RPMI7951 (cell line): ENCODE data around the gene TYR. TPM values are rescaled to one million over a fixed set of nuclear protein-coding genes. Genes with fewer than 3 reads are reported as not detected.
"Not testable (repeated sequence)": the region's sequence is repeated elsewhere in the genome, so short reads cannot be mapped to it uniquely, and the experiment has no call there.

ENCODE experiments used
- DNase-seq: peaks from one replicate; pipeline ENCODE4 v3.0.0-alpha.2; 2012; ENCODE audit warnings: low read depth
- total RNA-seq: library from RNA; depleted of rRNA; stranded (reverse); fragments of >200 nt; shearing (Covaris generic); gene quantifications from 2 replicates; pipeline ENCODE4 v1.2.3, GENCODE V29; 2014

Gene TYR
- total RNA-seq, 1 experiment from 2014 or later, result 2.3 TPM

DNA sequence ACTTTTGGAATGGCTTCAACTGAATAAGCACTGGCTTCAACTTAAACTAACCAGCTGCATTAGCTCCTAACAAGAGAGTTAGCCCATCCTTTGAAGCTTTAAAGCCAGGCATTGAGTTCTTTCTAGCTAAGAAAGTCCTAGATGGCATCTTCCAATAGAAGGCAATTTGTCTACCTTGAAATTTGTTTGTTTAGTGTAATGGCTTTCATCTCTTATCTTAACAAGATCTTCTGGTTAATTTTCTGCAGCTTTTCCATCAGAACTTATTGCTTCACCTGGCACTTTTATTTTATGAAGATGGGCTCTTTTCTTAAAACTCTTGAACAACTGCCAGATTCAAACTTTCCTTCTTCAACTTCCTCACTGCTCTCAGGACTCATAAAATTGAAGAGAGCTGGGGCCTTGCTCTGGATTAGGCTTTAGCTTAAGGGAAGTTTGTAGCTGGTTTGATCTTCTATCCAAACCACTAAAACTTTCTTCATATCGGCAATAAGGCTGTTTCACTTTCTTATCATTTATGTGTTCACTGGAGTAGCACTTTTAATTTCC, 94.9 kb downstream of the TYR start:
- not testable (repeated sequence) for DNase-seq

DNA sequence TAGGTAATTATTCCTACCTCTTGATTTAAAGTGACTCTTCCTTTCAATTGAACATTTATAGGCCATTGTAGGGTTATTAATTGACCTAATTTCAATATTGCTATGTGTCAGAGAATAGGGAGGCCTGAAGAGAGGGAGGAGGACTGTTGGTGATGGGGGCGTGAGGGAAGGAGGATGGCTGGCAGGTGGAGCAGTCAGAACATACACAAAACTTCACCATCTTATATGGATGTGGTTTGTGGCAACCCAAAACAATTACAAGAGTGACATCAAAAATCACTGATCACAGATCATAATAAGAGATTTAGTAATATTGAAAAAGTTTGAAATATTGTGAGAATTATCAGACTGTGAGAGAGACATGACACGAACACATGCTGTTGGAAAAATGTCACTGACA, 95.5 kb downstream of the TYR start:
- not testable (repeated sequence) for DNase-seq

DNA sequence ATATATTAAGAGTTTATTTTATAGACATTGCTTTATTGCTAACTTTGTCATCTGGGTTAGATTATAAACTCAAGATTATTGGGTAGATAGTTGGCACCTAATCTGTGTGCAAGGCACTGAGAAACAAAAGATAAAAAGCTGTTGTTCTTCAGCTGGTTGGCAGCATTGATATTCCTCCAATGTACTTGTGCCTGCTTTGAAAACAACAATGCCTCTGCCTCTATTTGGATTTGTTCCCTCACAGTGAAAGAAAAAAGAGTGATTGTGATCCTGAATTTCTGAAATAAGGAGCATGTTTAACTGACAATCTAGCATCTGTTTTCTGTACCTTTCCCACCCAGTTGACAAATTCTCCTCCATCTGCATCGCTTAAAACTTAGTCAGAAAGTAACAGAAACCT, 98.3 kb downstream of the TYR start:
- no peak for DNase-seq

- DNase-seq, result no peak
Measured at GRCh38 chr11:89279176-89279575, 101.5 kb downstream of the TYR start.

DNA sequence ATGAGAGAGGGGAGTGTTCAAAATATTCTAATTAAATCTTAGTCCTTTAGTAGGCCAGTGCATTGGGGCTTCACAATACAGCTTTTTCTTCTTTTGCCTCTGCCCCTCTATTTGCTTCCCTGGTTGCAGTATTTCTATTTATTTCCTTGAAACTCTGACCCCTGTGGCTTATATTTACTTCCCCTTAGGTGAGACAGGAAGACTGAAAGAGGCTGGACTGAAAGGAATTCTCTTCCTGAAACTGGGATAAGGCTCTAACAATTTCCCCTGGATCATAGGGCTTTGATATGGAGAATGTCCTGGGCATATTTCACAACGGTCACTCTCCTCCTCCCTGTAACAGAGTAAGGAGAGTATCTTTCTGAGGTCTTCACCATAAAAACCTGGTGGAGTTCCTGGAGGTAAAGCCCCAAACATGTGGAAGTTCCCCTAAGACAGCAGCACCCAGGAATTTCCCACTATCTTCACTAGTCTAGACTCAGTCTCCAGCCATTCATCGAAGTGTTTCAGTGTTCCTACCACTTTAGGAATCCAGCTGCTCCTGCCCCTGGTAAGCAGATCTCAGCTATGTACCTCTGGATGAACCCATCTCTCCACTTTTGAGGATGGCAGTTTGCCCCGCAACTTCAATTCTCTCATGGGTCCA, 103.5 kb downstream of the TYR start:
- not testable (repeated sequence) for DNase-seq

GRCh38 chr11:89286601-89287000, 108.9 kb downstream of the TYR start:
- DNase-seq, result not testable (repeated sequence)

DNA sequence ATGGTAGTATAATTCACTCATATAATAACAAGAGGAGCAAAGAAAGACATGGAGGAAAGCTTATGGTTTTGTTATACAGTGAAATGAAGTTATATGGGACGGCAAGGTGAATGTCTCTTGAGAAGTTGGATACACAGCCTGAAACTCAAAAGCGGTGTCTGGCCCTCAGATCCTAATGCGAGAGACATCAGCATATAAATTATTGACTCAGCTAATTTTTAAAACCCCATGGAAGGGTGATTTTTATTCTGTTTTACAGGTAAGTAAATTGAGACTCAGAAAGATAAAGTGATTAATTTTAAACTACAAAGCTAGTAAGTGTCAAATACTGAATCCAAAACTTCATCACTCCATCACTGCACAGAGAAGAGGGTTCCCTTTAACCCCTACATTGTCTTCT, 110.3 kb downstream of the TYR start:
- not testable (repeated sequence) for DNase-seq

- DNase-seq, result no peak
Measured at GRCh38 chr11:89293965-89294679, 116.4 kb downstream of the TYR start.

GRCh38 chr11:89295023-89295422, 117.3 kb downstream of the TYR start:
- DNase-seq, result not testable (repeated sequence)

DNA sequence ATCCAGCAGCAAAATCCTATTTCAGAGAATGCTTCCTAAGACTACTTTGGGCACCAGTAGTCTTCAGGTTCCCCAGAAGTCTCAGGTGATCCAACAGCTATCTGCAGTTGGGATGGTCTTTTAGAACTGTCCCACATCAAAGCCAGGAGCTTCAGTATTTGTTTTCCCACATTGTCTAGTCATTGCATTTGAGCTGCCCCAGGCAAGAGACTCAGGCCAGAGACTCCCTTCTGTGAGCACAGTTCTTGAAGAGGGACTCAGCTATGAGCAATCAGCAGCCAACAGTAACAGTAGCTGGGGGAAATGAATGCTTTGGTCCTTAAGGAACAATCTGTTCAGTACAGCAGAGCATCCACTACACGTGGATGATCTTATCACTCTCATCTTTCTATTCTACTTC, 125.4 kb downstream of the TYR start:
- not testable (repeated sequence) for DNase-seq

GRCh38 chr11:89308272-89308671, 130.6 kb downstream of the TYR start:
- DNase-seq, result not testable (repeated sequence)

GRCh38 chr11:89309321-89309985, 131.8 kb downstream of the TYR start:
- not testable (repeated sequence) for DNase-seq

GRCh38 chr11:89310607-89311006, 132.9 kb downstream of the TYR start:
- DNase-seq, result not testable (repeated sequence)

- DNase-seq, result no peak
Measured at GRCh38 chr11:89321401-89321800, 143.7 kb downstream of the TYR start.

- peak; percentile 67 for DNase-seq
Measured at GRCh38 chr11:89327885-89328284, 150.2 kb downstream of the TYR start.

DNA sequence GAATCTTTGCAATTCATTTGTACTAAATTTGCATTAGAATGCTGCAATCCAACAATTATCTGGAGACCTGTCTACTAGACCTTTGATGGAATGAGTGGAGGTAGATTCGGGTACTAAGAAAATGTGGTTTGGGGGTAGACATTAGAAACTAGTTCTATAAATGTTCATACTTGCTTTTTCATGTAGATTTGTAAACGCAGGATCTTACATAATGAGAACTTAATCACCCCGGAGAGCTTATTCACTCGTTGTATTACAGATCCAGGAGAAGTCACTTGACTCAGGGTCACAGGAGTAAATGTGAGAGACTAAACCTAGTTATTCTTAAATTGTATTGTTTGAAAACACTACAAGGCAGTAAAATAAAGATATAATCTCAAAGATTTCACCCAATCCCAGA, 154.3 kb downstream of the TYR start:
- not testable (repeated sequence) for DNase-seq

- peak; percentile 25 for DNase-seq
Measured at GRCh38 chr11:89333704-89334103, 156.0 kb downstream of the TYR start.

GRCh38 chr11:89337100-89337650, 159.5 kb downstream of the TYR start:
- DNase-seq, result not testable (repeated sequence)

GRCh38 chr11:89338073-89338472, 160.4 kb downstream of the TYR start:
- not testable (repeated sequence) for DNase-seq

DNA sequence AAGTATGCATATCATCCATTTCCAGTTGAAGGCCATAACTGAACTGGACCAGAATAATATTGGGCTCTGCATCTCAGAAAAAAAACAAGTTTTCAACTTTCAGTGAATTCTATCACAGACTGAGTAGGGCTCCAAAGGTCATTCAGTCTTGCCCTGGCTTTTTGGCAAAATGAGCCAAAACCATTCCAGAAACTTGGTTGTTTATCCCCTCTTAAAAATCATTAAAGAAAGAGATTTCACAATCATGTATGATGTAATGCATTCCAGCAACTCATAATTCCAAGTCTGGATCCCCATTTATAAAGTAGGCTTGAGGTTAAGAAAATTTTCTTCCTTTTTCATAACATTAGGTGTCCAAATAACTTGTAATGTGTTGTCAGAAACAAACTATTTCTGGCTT, 162.8 kb downstream of the TYR start:
- not testable (repeated sequence) for DNase-seq

GRCh38 chr11:89342880-89343572, 165.4 kb downstream of the TYR start:
- DNase-seq, result not testable (repeated sequence)
